Colonic mucosa (tissue), 4 donors: ENCODE results near the gene MRPS2. TPM values are rescaled to one million over a fixed set of nuclear protein-coding genes. Genes with fewer than 3 reads are reported as not detected.

Source experiments
- DNase-seq: peaks from one replicate; pipeline ENCODE4 v3.0.0-alpha.2; 2020
- H3K27ac ChIP-seq: fragments of 200-600 bp; one replicate; pipeline ENCODE4 v1.8.0; 2021
- H3K27me3 ChIP-seq: fragments of 200-600 bp; one replicate; pipeline ENCODE4 v1.8.0; 2021
- H3K36me3 ChIP-seq: fragments of 200-600 bp; one replicate; pipeline ENCODE4 v1.8.0; 2021
- H3K4me1 ChIP-seq: fragments of 200-600 bp; one replicate; pipeline ENCODE4 v1.8.0; 2021; ENCODE audit warnings: mild to moderate bottlenecking
- H3K4me3 ChIP-seq: fragments of 200-600 bp; one replicate; pipeline ENCODE4 v1.8.0; 2021
- H3K9ac ChIP-seq, 2 donors: one replicate each; pipeline ENCODE4 v1.7.0; 2013; ENCODE audit warnings: control low read depth in 2 of 2, low read depth in 2 of 2, low read length in 2 of 2
- H3K9me3 ChIP-seq: fragments of 200-600 bp; one replicate; pipeline ENCODE4 v1.8.0; 2021
- CTCF ChIP-seq: fragments of 200-600 bp; IDR thresholded peaks from one replicate; pipeline ENCODE4 v1.8.0; 2022; ENCODE audit warnings: antibody characterized with exemption, mild to moderate bottlenecking
- intact Hi-C: fragments of 100-400 bp; cut with DNase I; formaldehyde crosslinking; loops from one replicate; pipeline ENCODE4 v1.14.1; 2022
- total RNA-seq, 2 donors: library from RNA; stranded (reverse); fragmentation: NEBNext Ultra II Directional in 1 of 2; extraction: Animal tissue kit (Norgen Biotek cat#: 25700) in 1 of 2; gene quantifications; one replicate each; pipeline ENCODE4 v1.2.1, GENCODE V29; 2021
- donor health status: healthy.
- donor health status: DM: no; HTN: no; CAD: no.
- donor health status: DM: no; HTN: no; CAD: no.

Gene MRPS2
- total RNA-seq, 2 donors from 2014 or later: 35.9 to 61.1 TPM

- intact Hi-C loops: no loop called here
- TF ChIP-seq CTCF: no peak
- no peaks in the 10 kb centered on the region for H3K36me3 ChIP-seq
These were observed 15.8 kb upstream of the MRPS2 start for GRCh38 chr9:135484460-135485277.

DNA sequence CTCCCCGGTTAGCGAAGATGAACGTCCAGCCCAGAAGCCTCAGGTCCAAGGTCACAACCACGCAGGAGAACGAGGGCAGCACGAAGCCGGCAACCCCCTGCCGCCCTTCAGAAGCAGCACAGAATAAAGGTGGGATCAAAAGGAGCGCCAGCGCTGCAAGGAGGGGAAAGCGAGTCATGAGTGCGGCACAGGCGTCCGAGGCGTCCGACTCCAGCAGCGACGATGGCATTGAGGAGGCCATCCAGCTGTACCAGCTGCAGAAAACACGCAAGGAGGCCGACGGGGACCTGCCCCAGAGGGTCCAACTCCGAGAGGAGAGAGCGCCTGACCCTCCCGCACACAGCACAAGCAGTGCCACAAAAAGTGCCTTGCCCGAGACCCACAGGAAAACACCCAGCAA, 15.1 kb upstream of the MRPS2 start:
- Histone ChIP-seq H3K4me1 (no peaks in the 10 kb centered on the region), H3K36me3 (no peaks in the 10 kb centered on the region)
- no peak for TF ChIP-seq CTCF

More at GRCh38 chr9:135484460-135485277, 15.8 kb upstream of the MRPS2 start:
- Histone ChIP-seq H3K9me3 (no peaks in the 10 kb centered on the region), H3K9ac (no peak overlapping the region), H3K27me3 (no peaks in the 10 kb centered on the region), H3K27ac (no peak overlapping the region), H3K4me1 (no peaks in the 10 kb centered on the region), H3K4me3 (no peak overlapping the region)
- DNase-seq: no peak

GRCh38 chr9:135485832-135486231, 14.7 kb upstream of the MRPS2 start:
- DNase-seq: no peak
- no peaks in the 10 kb centered on the region for H3K4me1 ChIP-seq
- H3K9me3 ChIP-seq: no peaks in the 10 kb centered on the region
- H3K27me3 ChIP-seq: no peaks in the 10 kb centered on the region
- H3K36me3 ChIP-seq: no peaks in the 10 kb centered on the region
- no peak overlapping the region for H3K27ac ChIP-seq
- no peak overlapping the region for H3K9ac ChIP-seq
- no peak overlapping the region for H3K4me3 ChIP-seq
- intact Hi-C loops: no loop called here
- TF ChIP-seq CTCF: no peak

More for the DNA sequence above, 15.1 kb upstream of the MRPS2 start:
- DNase-seq: no peak
- no peak overlapping the region for H3K9ac ChIP-seq
- H3K4me3 ChIP-seq: no peak overlapping the region
- no peaks in the 10 kb centered on the region for H3K9me3 ChIP-seq
- intact Hi-C loops: no loop called here
- H3K27ac ChIP-seq: no peak overlapping the region
- H3K27me3 ChIP-seq: no peaks in the 10 kb centered on the region

GRCh38 chr9:135486267-135487065, 14.0 kb upstream of the MRPS2 start:
- no peaks in the 10 kb centered on the region for H3K9me3 ChIP-seq
- no peak overlapping the region for H3K27ac ChIP-seq
- H3K9ac ChIP-seq: no peak overlapping the region
- TF ChIP-seq CTCF: no peak
- no peaks in the 10 kb centered on the region for H3K4me1 ChIP-seq
- no peaks in the 10 kb centered on the region for H3K36me3 ChIP-seq
- no peak overlapping the region for H3K4me3 ChIP-seq
- DNase-seq: no peak
- intact Hi-C loops: no loop called here
- no peaks in the 10 kb centered on the region for H3K27me3 ChIP-seq

- H3K9me3 ChIP-seq: no peaks in the 10 kb centered on the region
- no peak overlapping the region for H3K9ac ChIP-seq
- DNase-seq: no peak
- TF ChIP-seq CTCF: no peak
- no peaks in the 10 kb centered on the region for H3K4me1 ChIP-seq
- intact Hi-C loops: no loop called here
- H3K27ac ChIP-seq: no peak overlapping the region
- no peaks in the 10 kb centered on the region for H3K27me3 ChIP-seq
- no peak overlapping the region for H3K4me3 ChIP-seq
- H3K36me3 ChIP-seq: no peaks in the 10 kb centered on the region
These were observed 13.0 kb upstream of the MRPS2 start for GRCh38 chr9:135487281-135488012.
